ENCODE results near the gene ADAM15. TPM values are rescaled to one million over a fixed set of nuclear protein-coding genes. Genes with fewer than 3 reads are reported as not detected.

ADAM15 gene
- total RNA-seq, 5 donors from 2014 or later (not counting 1 experiment from before 2014, with no cell fraction given) = 17.3 to 53.0 (median 37.2) TPM

DNA sequence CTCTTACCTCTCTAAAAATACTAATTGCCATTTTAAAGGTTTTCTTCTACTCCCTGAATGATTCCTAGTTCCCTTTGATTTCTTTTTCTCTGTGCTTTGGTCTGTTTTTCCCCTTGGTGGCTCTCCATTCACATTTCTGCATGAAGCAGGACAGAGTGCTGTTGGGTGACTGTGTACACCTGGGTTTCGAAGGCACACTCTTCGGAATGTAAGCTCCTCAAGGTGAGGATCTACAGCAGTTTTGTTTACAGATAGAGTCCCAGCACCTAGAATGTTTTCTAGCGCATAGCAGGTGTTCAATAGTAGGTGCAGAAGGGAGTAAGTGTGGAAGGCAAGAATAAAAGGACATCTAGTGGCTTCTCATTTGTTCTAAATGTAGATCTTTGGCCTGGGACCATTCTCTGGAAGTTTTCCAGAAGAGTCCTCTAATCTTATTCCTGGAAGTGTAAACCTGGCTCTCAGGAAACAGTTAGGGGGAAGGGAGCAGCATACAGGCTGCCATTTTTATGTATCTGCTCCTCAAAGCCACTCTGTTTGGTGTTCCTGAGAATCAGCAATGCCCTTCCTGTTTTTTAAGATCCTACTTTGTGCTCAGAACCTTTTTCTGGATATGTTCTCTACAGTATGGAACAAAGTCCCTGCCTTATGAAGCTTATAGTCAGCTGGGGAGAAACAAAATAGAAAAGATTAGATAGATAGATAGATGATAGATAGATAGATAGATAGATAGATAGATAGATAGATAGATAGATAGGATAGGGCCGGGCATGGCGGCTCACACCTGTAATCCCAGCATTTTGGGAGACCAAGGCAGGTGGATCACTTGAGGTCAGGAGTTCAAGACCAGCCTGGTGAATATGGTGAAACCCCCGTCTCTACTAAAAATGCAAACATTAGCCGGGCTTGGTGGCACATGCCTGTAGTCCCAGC is 53.8 kb downstream of the ADAM15 start:
- peaks cover 0 to 4% of the 10 kb centered on the region in 2 donors for H3K27me3 Mint-ChIP-seq
- CTCF ChIA-PET = no interaction called here

DNA sequence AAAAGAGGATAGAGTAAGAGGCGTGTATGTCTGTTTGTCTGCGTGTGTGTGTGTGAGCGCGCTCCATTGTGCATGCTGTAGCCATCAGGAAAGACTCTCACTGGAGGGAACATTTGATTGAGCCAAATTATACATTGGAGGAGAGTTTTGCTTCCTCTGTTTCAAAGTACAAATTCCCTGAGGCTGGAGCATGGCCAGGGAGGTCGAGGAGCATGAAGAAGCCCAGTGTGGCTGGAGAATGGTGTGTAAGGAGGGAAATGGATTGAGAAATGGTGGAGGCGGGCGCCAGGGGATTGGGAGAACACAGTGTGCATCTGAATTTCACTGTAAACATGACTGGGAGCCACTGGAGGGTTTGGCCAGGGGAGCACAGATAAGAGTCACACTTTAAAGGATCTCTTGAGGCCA is 54.5 kb downstream of the ADAM15 start:
- Histone ChIP-seq H3K27ac (ENCODE audit: low read length) (no peak overlapping the region), H3K27me3 (replicated peaks in 1 of 2; ENCODE audit: control insufficient read depth in 2 of 2, extremely low read depth in 1 of 2, insufficient read depth in 2 of 2, low read length in 1 of 2) (peaks cover 0 to 6% of the 10 kb centered on the region in 2 experiments), H3K4me3 (ENCODE audit: control insufficient read depth in 1 of 2, extremely low read depth in 1 of 2, low read length in 1 of 2) (no peak overlapping the region), H3K36me3 (ENCODE audit: control insufficient read depth in 2 of 2, extremely low read depth in 1 of 2, insufficient read depth in 1 of 2, low read length in 1 of 2) (no peaks in the 10 kb centered on the region), H3K4me1 (ENCODE audit: control insufficient read depth in 1 of 2, extremely low read depth in 1 of 2, insufficient read depth in 2 of 2, low read length in 2 of 2) (no peaks in the 10 kb centered on the region), H3K9me3 (no peaks in the 10 kb centered on the region)
- WGBS (ENCODE audit: insufficient coverage) = 88% methylated on average over 6 of the region's 7 CpGs
- CTCF ChIA-PET = no interaction called here
- Mint-ChIP-seq H3K36me3 (no peaks in the 10 kb centered on the region), H3K4me3 (no peak overlapping the region), H3K27ac (no peak overlapping the region), H3K4me1 (peaks cover 0 to 7% (median 0%) of the 10 kb centered on the region in 3 donors), H3K9me3 (no peaks in the 10 kb centered on the region), H3K27me3 (peaks cover 0 to 4% of the 10 kb centered on the region in 2 donors)
- no peak for DNase-seq
- POLR2A ChIA-PET = interaction anchor here in 1 of 2 donors (0.7 kb wide), 1 partner anchor 25 kb away, joined by 4 read pairs; no protein-coding TSS in a partner anchor
- no peak for ATAC-seq (replicated peaks in 1 of 4)

More for the DNA sequence above, 53.8 kb downstream of the ADAM15 start:
- WGBS (ENCODE audit: insufficient coverage) = 86% methylated on average over 4 of the region's 7 CpGs
- Histone ChIP-seq H3K36me3 (ENCODE audit: control insufficient read depth in 2 of 2, extremely low read depth in 1 of 2, insufficient read depth in 1 of 2, low read length in 1 of 2) (no peaks in the 10 kb centered on the region), H3K27ac (ENCODE audit: low read length) (no peak overlapping the region), H3K4me1 (ENCODE audit: control insufficient read depth in 1 of 2, extremely low read depth in 1 of 2, insufficient read depth in 2 of 2, low read length in 2 of 2) (no peaks in the 10 kb centered on the region), H3K4me3 (ENCODE audit: control insufficient read depth in 1 of 2, extremely low read depth in 1 of 2, low read length in 1 of 2) (no peak overlapping the region), H3K27me3 (replicated peaks in 1 of 2; ENCODE audit: control insufficient read depth in 2 of 2, extremely low read depth in 1 of 2, insufficient read depth in 2 of 2, low read length in 1 of 2) (peaks cover 0 to 6% of the 10 kb centered on the region in 2 experiments), H3K9me3 (no peaks in the 10 kb centered on the region)
- H3K4me3 Mint-ChIP-seq = no peak overlapping the region
- POLR2A ChIA-PET = no interaction called here
- DNase-seq = no peak
- H3K9me3 Mint-ChIP-seq = no peaks in the 10 kb centered on the region
- no peak overlapping the region for H3K27ac Mint-ChIP-seq
- H3K36me3 Mint-ChIP-seq = no peaks in the 10 kb centered on the region
- H3K4me1 Mint-ChIP-seq = peaks cover 0 to 7% (median 0%) of the 10 kb centered on the region in 3 donors
- ATAC-seq (replicated peaks in 1 of 4) = no peak

DNA sequence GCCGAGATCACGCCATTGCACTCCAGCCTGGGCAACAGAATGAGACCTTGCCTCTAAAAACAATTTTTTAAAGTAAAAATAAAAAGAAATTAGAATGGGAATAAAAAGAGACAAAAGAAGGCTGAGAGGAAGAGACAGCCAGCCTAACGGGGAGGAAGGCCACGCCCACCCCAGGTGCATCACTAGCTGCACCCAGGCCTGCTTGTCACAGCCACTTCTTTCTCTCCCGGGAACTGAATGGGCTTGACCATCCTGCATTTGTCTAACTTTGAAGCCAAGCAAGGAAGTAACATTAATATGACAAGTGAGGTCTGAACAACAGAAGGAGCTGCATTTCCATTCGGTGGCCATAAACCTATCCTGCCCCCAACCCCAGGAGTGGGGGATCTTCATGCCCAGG is 55.7 kb downstream of the ADAM15 start:
- H3K36me3 Mint-ChIP-seq = no peaks in the 10 kb centered on the region
- H3K27ac Mint-ChIP-seq = no peak overlapping the region
- Histone ChIP-seq H3K4me3 (ENCODE audit: control insufficient read depth in 1 of 2, extremely low read depth in 1 of 2, low read length in 1 of 2) (no peak overlapping the region), H3K36me3 (ENCODE audit: control insufficient read depth in 2 of 2, extremely low read depth in 1 of 2, insufficient read depth in 1 of 2, low read length in 1 of 2) (no peaks in the 10 kb centered on the region), H3K27ac (ENCODE audit: low read length) (no peak overlapping the region), H3K4me1 (ENCODE audit: control insufficient read depth in 1 of 2, extremely low read depth in 1 of 2, insufficient read depth in 2 of 2, low read length in 2 of 2) (no peaks in the 10 kb centered on the region), H3K9me3 (no peaks in the 10 kb centered on the region), H3K27me3 (replicated peaks in 1 of 2; ENCODE audit: control insufficient read depth in 2 of 2, extremely low read depth in 1 of 2, insufficient read depth in 2 of 2, low read length in 1 of 2) (peaks cover 0 to 9% of the 10 kb centered on the region in 2 experiments)
- no peak for ATAC-seq (replicated peaks in 1 of 4)
- no peaks in the 10 kb centered on the region for H3K9me3 Mint-ChIP-seq
- peaks cover 0 to 7% (median 0%) of the 10 kb centered on the region in 3 donors for H3K4me1 Mint-ChIP-seq
- no CpG with 5 or more reads among the region's 6 CpGs for WGBS (ENCODE audit: insufficient coverage)
- peaks cover 0 to 1% of the 10 kb centered on the region in 2 donors for H3K27me3 Mint-ChIP-seq
- ChIA-PET CTCF (no interaction called here), POLR2A (no interaction called here)
- DNase-seq = no peak
- H3K4me3 Mint-ChIP-seq = no peak overlapping the region

DNA sequence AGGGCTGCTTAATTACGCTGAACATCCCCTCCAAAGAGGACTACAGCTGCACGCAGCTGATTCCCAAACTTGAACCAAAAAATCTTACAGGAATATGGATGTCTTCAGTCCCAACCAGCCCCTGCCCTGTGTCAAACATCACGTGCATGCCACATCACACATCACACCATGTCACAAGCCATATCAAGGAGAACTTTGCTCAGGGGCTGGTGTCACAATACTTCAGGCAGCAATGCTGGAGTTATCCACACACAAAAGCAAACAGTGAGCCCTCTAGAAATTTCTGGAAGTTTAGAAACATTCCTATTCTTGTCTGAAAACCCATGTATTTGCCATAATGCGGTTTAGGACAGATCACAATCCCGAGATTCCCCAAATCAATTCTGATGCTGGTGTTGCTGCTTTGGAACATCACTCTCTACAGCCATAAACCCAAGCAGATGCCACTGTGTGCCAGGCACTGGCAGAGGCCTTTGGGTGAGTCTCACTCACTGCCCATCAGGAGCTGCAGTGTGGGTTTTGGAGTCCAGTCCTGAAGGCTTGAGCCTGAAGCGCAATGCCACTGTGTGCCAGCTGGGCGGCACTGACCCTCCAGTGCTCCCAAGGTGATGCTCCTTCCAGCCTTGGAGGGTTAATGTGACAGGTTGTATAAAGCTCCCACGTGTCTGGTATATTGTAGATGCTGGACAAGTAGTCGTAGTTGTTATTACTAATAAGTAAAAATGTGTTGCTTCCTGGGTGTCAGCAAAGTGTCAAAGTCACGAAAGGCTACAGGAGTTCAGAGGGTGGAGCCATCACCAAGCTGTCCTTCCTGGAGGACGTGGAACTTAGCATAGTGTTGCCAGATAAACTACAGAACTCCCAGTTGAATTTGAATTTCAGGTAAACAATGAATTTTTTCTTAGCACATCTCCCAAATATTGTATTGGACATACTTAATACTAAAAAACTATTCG is 56.5 kb downstream of the ADAM15 start:
- WGBS (ENCODE audit: insufficient coverage) = 76% methylated on average over 7 of the region's 12 CpGs

DNA sequence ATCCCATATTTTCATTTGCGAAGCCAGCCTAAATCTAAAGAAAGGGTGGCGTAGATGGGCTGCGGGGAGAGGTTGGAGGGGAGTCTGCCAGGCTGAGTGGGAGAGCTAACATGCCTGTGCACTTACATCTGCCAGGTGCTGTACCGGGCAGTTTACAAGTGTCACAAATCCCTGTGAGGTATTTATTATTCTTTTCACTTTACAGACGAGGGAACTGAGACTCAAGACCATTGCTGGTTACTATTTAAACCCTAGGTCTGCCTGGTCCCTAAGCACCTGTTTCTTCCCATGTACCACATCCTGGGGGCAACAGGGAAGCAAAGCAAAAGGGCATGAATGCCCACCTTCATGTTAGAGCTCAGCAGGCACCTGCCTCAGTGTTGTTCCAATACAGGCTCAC is 57.2 kb downstream of the ADAM15 start:
- H3K9me3 Mint-ChIP-seq = no peaks in the 10 kb centered on the region
- H3K27ac Mint-ChIP-seq = no peak overlapping the region
- H3K27me3 Mint-ChIP-seq = peaks cover 0 to 1% of the 10 kb centered on the region in 2 donors
- WGBS (ENCODE audit: insufficient coverage) = 91% methylated on average over 4 of the region's 5 CpGs
- no peaks in the 10 kb centered on the region for H3K36me3 Mint-ChIP-seq
- no peak overlapping the region for H3K4me3 ChIP-seq (ENCODE audit: control insufficient read depth in 1 of 2, extremely low read depth in 1 of 2, low read length in 1 of 2)
- peaks cover 0 to 7% (median 0%) of the 10 kb centered on the region in 3 donors for H3K4me1 Mint-ChIP-seq
- DNase-seq = no peak
- no peaks in the 10 kb centered on the region for H3K36me3 ChIP-seq (ENCODE audit: control insufficient read depth in 2 of 2, extremely low read depth in 1 of 2, insufficient read depth in 1 of 2, low read length in 1 of 2)
- peaks cover 0 to 18% of the 10 kb centered on the region in 2 experiments for H3K27me3 ChIP-seq (replicated peaks in 1 of 2; ENCODE audit: control insufficient read depth in 2 of 2, extremely low read depth in 1 of 2, insufficient read depth in 2 of 2, low read length in 1 of 2)
- H3K27ac ChIP-seq (ENCODE audit: low read length) = no peak overlapping the region
- POLR2A ChIA-PET = no interaction called here
- CTCF ChIA-PET = no interaction called here
- ATAC-seq (replicated peaks in 1 of 4) = no peak
- no peaks in the 10 kb centered on the region for H3K9me3 ChIP-seq
- no peak overlapping the region for H3K4me3 Mint-ChIP-seq
- no peaks in the 10 kb centered on the region for H3K4me1 ChIP-seq (ENCODE audit: control insufficient read depth in 1 of 2, extremely low read depth in 1 of 2, insufficient read depth in 2 of 2, low read length in 2 of 2)

More for the DNA sequence above, 56.5 kb downstream of the ADAM15 start:
- Mint-ChIP-seq H3K9me3 (no peaks in the 10 kb centered on the region), H3K27ac (no peak overlapping the region), H3K36me3 (no peaks in the 10 kb centered on the region), H3K4me3 (no peak overlapping the region), H3K27me3 (peaks cover 0 to 1% of the 10 kb centered on the region in 2 donors), H3K4me1 (peaks cover 0 to 7% (median 0%) of the 10 kb centered on the region in 3 donors)
- CTCF ChIA-PET = no interaction called here
- H3K27ac ChIP-seq (ENCODE audit: low read length) = no peak overlapping the region
- ATAC-seq (replicated peaks in 1 of 4) (no peak), DNase-seq (no peak)
- POLR2A ChIA-PET = interaction anchor here in 1 of 2 donors (0.6 kb wide), 1 partner anchor 222 kb away, joined by 7 read pairs; no protein-coding TSS in a partner anchor
- no peak overlapping the region for H3K4me3 ChIP-seq (ENCODE audit: control insufficient read depth in 1 of 2, extremely low read depth in 1 of 2, low read length in 1 of 2)
- H3K27me3 ChIP-seq (replicated peaks in 1 of 2; ENCODE audit: control insufficient read depth in 2 of 2, extremely low read depth in 1 of 2, insufficient read depth in 2 of 2, low read length in 1 of 2) = peaks cover 0 to 15% of the 10 kb centered on the region in 2 experiments
- no peaks in the 10 kb centered on the region for H3K9me3 ChIP-seq
- no peaks in the 10 kb centered on the region for H3K36me3 ChIP-seq (ENCODE audit: control insufficient read depth in 2 of 2, extremely low read depth in 1 of 2, insufficient read depth in 1 of 2, low read length in 1 of 2)
- H3K4me1 ChIP-seq (ENCODE audit: control insufficient read depth in 1 of 2, extremely low read depth in 1 of 2, insufficient read depth in 2 of 2, low read length in 2 of 2) = no peaks in the 10 kb centered on the region

DNA sequence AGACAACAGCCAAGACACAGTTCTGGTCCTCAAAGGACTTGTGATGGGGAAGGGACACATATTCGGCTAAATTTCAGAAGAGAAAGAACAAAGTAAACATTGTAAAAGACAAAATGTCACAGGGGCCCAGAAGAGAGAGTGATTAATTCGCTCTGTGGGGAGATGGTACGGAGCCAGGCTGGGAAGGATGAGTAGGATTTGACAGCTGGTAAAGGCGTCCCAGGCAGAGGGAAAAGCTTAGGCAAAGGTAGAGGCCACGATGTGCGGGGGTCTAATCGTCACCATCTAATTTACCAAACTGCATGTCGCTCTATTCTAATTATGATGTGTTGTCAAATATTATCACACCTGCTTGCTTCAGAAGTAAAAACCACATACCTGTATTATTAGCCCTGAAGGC is 59.3 kb downstream of the ADAM15 start:
- Histone ChIP-seq H3K4me1 (ENCODE audit: control insufficient read depth in 1 of 2, extremely low read depth in 1 of 2, insufficient read depth in 2 of 2, low read length in 2 of 2) (no peaks in the 10 kb centered on the region), H3K27me3 (replicated peaks in 1 of 2; ENCODE audit: control insufficient read depth in 2 of 2, extremely low read depth in 1 of 2, insufficient read depth in 2 of 2, low read length in 1 of 2) (peaks cover 0 to 19% of the 10 kb centered on the region in 2 experiments), H3K9me3 (no peaks in the 10 kb centered on the region), H3K27ac (ENCODE audit: low read length) (no peak overlapping the region), H3K4me3 (ENCODE audit: control insufficient read depth in 1 of 2, extremely low read depth in 1 of 2, low read length in 1 of 2) (no peak overlapping the region), H3K36me3 (ENCODE audit: control insufficient read depth in 2 of 2, extremely low read depth in 1 of 2, insufficient read depth in 1 of 2, low read length in 1 of 2) (no peaks in the 10 kb centered on the region)
- DNase-seq = no peak
- 93% methylated on average over 3 of the region's 8 CpGs for WGBS (ENCODE audit: insufficient coverage)
- no peak overlapping the region for H3K27ac Mint-ChIP-seq
- POLR2A ChIA-PET = no interaction called here
- CTCF ChIA-PET = no interaction called here
- H3K27me3 Mint-ChIP-seq = peaks cover 0 to 6% of the 10 kb centered on the region in 2 donors
- H3K4me3 Mint-ChIP-seq = no peak overlapping the region
- no peaks in the 10 kb centered on the region for H3K36me3 Mint-ChIP-seq
- H3K4me1 Mint-ChIP-seq = peaks cover 0 to 7% (median 0%) of the 10 kb centered on the region in 3 donors
- no peaks in the 10 kb centered on the region for H3K9me3 Mint-ChIP-seq
- no peak for ATAC-seq (replicated peaks in 1 of 4)

All from T-cell (primary cell).